Transverse colon (tissue), 1 donor: ENCODE measurements around the gene CAPN13.

ENCODE experiments used
- EP300 ChIP-seq: sonication (generic); formaldehyde crosslinking; IDR thresholded peaks from one replicate; pipeline ENCODE4 v1.6.1; 2017; ENCODE audit warnings: antibody characterized with exemption, low read depth
- POLR2A ChIP-seq: fragments of 450-650 bp; IDR thresholded peaks from one replicate; pipeline ENCODE4 v1.6.1; 2016; ENCODE audit warnings: antibody characterized with exemption, mild to moderate bottlenecking, moderate library complexity

- TF ChIP-seq POLR2A: no peak
- no peak for TF ChIP-seq EP300
Measured at GRCh38 chr2:30688956-30689401, 118.3 kb downstream of the CAPN13 start.
